SK-N-SH (cell line): ENCODE measurements around the gene TOM1L1. TPM values are rescaled to one million over a fixed set of nuclear protein-coding genes. Genes with fewer than 3 reads are reported as not detected.

Experiments
- CTCF ChIA-PET: fragments of 300-600, 350-600 bp; formaldehyde crosslinking; extraction: SDS; loops from one replicate; lab custom pipeline; 2021; lab: Yijun Ruan, JAX
- POLR2A ChIA-PET: fragments of 350-600 bp; sonication (Branson Sonifier 250); formaldehyde crosslinking; extraction: SDS; loops from one replicate; lab custom pipeline; 2020; ENCODE audit warnings: antibody characterized with exemption, inconsistent platforms; lab: Yijun Ruan, JAX
- DNase-seq: peaks from one replicate; pipeline ENCODE4 v3.0.0; 2012
- H2AFZ ChIP-seq: fragments of 200-600 bp; sonication (generic); 2 replicates; pipeline ENCODE4 v1.8.1; 2016; ENCODE audit warnings: antibody characterized with exemption, mild to moderate bottlenecking, low read depth
- H3F3A ChIP-seq: fragments of 200-600 bp; sonication (generic); replicated peaks from 2 replicates; pipeline ENCODE3; 2016; ENCODE audit warnings: antibody characterized with exemption, mild to moderate bottlenecking; ENCODE audit not compliant: insufficient read depth
- H3K27ac ChIP-seq, 2 experiments: fragments of 200-500 bp in 1 of 2; fragments of 200-600 bp in 1 of 2; sonication (Bioruptor generic) in 1 of 2; sonication (generic), shearing (Covaris generic) in 1 of 2; 2 replicates each; pipeline versions ENCODE4 v1.5.1 to v1.6.1; 2014 to 2016; ENCODE audit warnings: low read depth in 2 of 2, inconsistent platforms in 1 of 2, low read length in 1 of 2, mild to moderate bottlenecking in 1 of 2, mixed read lengths in 1 of 2
- H3K27me3 ChIP-seq: fragments of 200-600 bp; sonication (generic), shearing (Covaris generic); 2 replicates; pipeline ENCODE4 v1.6.1; 2016; ENCODE audit warnings: mixed run types; ENCODE audit not compliant: insufficient read depth
- H3K36me3 ChIP-seq, 2 experiments: fragments of 200-500 bp in 1 of 2; fragments of 200-600 bp in 1 of 2; sonication (Bioruptor generic) in 1 of 2; sonication (generic) in 1 of 2; replicated peaks in 1 of 2; 2 replicates each; pipeline versions ENCODE3 to v1.5.1; 2014 to 2016; ENCODE audit warnings: low read length in 1 of 2, mild to moderate bottlenecking in 1 of 2; ENCODE audit not compliant: insufficient read depth in 2 of 2, control insufficient read depth in 1 of 2
- H3K4me1 ChIP-seq, 2 experiments: fragments of 200-500 bp in 1 of 2; fragments of 200-600 bp in 1 of 2; sonication (Bioruptor generic) in 1 of 2; sonication (generic), shearing (Covaris generic) in 1 of 2; 2 replicates each; pipeline versions ENCODE4 v1.5.1 to v1.6.1; 2014 to 2016; ENCODE audit warnings: low read depth in 1 of 2, low read length in 1 of 2, mixed run types in 1 of 2; ENCODE audit not compliant: insufficient read depth in 2 of 2, control insufficient read depth in 1 of 2
- H3K4me2 ChIP-seq: fragments of 200-600 bp; sonication (generic), shearing (Covaris generic); 2 replicates; pipeline ENCODE4 v1.6.1; 2017; ENCODE audit warnings: mixed run types
- H3K4me3 ChIP-seq, 2 experiments: fragments of 200-500 bp in 1 of 2; fragments of 200-600 bp in 1 of 2; sonication (Bioruptor generic) in 1 of 2; sonication (generic), shearing (Covaris generic) in 1 of 2; 2 replicates each; pipeline versions ENCODE4 v1.5.1 to v1.8.1; 2014 to 2016; ENCODE audit warnings: low read depth in 2 of 2, inconsistent platforms in 1 of 2, low read length in 1 of 2, mild to moderate bottlenecking in 1 of 2, mixed read lengths in 1 of 2, moderate library complexity in 1 of 2
- H3K79me2 ChIP-seq: fragments of 200-600 bp; sonication (generic); 2 replicates; pipeline ENCODE4 v1.8.1; 2017; ENCODE audit warnings: mild to moderate bottlenecking; ENCODE audit not compliant: insufficient read depth
- H3K9ac ChIP-seq: fragments of 200-600 bp; sonication (generic); 2 replicates; pipeline ENCODE4 v1.6.1; 2017; ENCODE audit warnings: mixed run types
- H3K9me2 ChIP-seq: fragments of 200-600 bp; sonication (generic); 2 replicates; pipeline ENCODE4 v1.6.1; 2017; ENCODE audit warnings: mixed run types
- H3K9me3 ChIP-seq: fragments of 200-600 bp; sonication (generic); 2 replicates; pipeline ENCODE4 v1.6.1; 2017; ENCODE audit warnings: mixed run types, mild to moderate bottlenecking, moderate library complexity
- H4K20me1 ChIP-seq: fragments of 200-600 bp; sonication (generic); 2 replicates; pipeline ENCODE4 v1.6.1; 2017; ENCODE audit warnings: mild to moderate bottlenecking, mixed run types; ENCODE audit not compliant: insufficient read depth
- EZH2phosphoT487 ChIP-seq: fragments of 200-600 bp; sonication (generic); IDR thresholded peaks from 2 replicates; pipeline ENCODE4 v1.6.1; 2017; ENCODE audit warnings: low read depth, mixed run types, mild to moderate bottlenecking, antibody characterized with exemption, moderate library complexity, borderline replicate concordance
- FOXM1 ChIP-seq: IDR thresholded peaks from 2 replicates; pipeline ENCODE4 v1.4.0; 2012; ENCODE audit warnings: low read depth, mild to moderate bottlenecking
- GABPA ChIP-seq: IDR thresholded peaks from 2 replicates; pipeline ENCODE4 v1.4.0; 2012; ENCODE audit warnings: low read depth, mild to moderate bottlenecking
- JUND ChIP-seq: IDR thresholded peaks from 2 replicates; pipeline ENCODE4 v1.4.0; 2012
- RAD21 ChIP-seq: IDR thresholded peaks from 2 replicates; pipeline ENCODE4 v1.6.1; 2012; ENCODE audit warnings: mild to moderate bottlenecking, low read length
- SMC3 ChIP-seq: IDR thresholded peaks from 2 replicates; pipeline ENCODE4 v1.6.1; 2012; ENCODE audit warnings: low read depth, low read length, improper control_type of control experiment
- WGBS: methylation state at CpG from one replicate; pipeline ENCODE4 v1.1.6; 2017; ENCODE audit warnings: low lambda C conversion rate; 5-methylcytosine and 5-hydroxymethylcytosine counted together
- polyA plus RNA-seq, 3 experiments: library from polyadenylated mRNA; depleted of rRNA; stranded (reverse); fragments of >200 nt; gene quantifications; 2 replicates each; pipeline ENCODE4 v1.2.3, GENCODE V29; 2012
- TF ChIP-seq, protein P1 (sequence below): fragments of 200-600 bp; sonication (generic); IDR thresholded peaks from 2 replicates; pipeline ENCODE4 v1.6.1; 2017; ENCODE audit warnings: antibody characterized with exemption, mild to moderate bottlenecking, moderate library complexity
- TF ChIP-seq, protein P2 (sequence below): fragments of 150-350 bp; IDR thresholded peaks from 2 replicates; pipeline ENCODE4 v1.6.1; 2017; ENCODE audit warnings: antibody characterized with exemption, low read length, low read depth, borderline replicate concordance
- TF ChIP-seq, protein P3 (sequence below): fragments of 150-350 bp; IDR thresholded peaks from 2 replicates; pipeline ENCODE4 v1.6.1; 2016; ENCODE audit warnings: mild to moderate bottlenecking, low read depth, low read length

TOM1L1 gene
- polyA plus RNA-seq, 1 of the 3 experiments (the other 2 are of a cell fraction), result 46.5 TPM

DNA sequence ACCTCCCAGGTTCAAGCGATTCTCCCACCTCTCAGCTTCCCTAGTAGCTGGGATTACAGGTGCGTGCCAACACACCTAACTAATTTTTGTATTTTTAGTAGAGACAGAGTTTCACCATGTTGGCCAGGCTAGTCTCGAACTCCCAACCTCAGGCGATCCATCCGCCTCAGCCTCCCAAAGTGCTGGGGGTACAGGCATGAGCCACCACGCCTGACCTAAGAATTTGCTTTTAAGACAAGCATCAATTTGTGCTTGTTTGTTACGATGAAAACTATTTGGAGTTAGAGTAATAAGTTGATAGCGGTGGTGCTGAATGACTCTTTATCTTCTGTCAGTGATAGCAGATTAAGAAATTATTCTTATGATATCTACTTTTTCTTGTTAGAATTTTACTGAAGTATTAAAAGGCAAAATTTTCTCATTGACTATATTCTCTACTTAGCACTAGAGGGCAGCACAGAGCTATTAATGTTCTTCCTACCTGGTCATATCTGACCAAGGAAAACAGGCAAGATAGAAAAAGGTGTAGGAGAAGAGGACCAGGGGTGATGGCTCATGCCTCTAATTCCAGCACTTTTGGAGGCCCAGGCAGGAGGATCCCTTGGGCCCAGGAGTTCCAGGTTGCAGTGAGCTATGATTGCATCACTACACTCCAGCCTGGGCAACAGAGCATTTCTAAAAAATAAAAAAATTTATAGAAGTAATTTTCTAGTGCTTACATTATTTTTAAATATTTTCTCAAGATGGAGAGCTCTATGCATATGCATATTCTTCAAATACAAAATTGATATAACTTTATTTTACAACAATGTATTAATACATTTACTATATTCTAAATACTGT lies 92.4 kb downstream of the TOM1L1 start:
- peak; percentile 59 for DNase-seq
- Histone ChIP-seq H3K27ac (no peak overlapping the region), H3F3A (no peaks in the 10 kb centered on the region), H3K27me3 (no peaks in the 10 kb centered on the region), H3K79me2 (no peaks in the 10 kb centered on the region), H4K20me1 (no peaks in the 10 kb centered on the region), H3K4me2 (no peak overlapping the region), H3K4me1 (no peaks in the 10 kb centered on the region; a peak in 1 of 4 replicates), H3K9me2 (no peaks in the 10 kb centered on the region), H3K9ac (no peak overlapping the region), H3K36me3 (peaks cover under 1 to 26% of the 10 kb centered on the region in 2 experiments), H3K9me3 (no peaks in the 10 kb centered on the region), H3K4me3 (no peak overlapping the region), H2AFZ (no peak overlapping the region)
- CTCF ChIA-PET, result interaction anchor here (0.6 to 6.1 kb wide), 75 partner anchors 8 to 1961 kb away, joined by 3 to 90 read pairs (median 4); partner anchors contain the start of genes COX11, HLF, SMIM36 and STXBP4
- POLR2A ChIA-PET, result no interaction called here
- WGBS, result 71% methylated on average over 8 of the region's 8 CpGs
- TF ChIP-seq, protein P1, sequence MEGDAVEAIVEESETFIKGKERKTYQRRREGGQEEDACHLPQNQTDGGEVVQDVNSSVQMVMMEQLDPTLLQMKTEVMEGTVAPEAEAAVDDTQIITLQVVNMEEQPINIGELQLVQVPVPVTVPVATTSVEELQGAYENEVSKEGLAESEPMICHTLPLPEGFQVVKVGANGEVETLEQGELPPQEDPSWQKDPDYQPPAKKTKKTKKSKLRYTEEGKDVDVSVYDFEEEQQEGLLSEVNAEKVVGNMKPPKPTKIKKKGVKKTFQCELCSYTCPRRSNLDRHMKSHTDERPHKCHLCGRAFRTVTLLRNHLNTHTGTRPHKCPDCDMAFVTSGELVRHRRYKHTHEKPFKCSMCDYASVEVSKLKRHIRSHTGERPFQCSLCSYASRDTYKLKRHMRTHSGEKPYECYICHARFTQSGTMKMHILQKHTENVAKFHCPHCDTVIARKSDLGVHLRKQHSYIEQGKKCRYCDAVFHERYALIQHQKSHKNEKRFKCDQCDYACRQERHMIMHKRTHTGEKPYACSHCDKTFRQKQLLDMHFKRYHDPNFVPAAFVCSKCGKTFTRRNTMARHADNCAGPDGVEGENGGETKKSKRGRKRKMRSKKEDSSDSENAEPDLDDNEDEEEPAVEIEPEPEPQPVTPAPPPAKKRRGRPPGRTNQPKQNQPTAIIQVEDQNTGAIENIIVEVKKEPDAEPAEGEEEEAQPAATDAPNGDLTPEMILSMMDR, result peak; percentile 96
- TF ChIP-seq RAD21 (peak; percentile 91), SMC3 (peak; percentile 62), GABPA (no peak)

DNA sequence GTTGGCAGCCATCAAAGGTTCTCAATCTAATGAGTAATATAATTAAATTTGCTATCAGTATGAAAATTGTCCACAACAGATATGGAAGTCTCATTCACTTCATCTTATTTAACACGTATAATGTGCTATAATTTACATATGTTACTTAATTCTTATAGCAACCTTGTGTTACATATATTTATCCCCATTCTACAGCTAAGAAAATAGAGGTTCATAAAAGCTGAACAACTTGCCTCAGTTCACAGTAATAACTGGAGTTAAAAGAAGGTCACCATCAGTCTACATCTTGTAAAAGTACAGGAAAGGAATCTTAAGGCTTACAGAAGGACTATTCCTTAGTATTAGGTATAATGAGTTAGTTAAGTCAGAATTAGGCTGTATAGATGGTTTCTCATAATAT lies 95.8 kb downstream of the TOM1L1 start:
- Histone ChIP-seq H3K4me3 (no peak overlapping the region), H3K36me3 (peaks cover 16 to 37% of the 10 kb centered on the region in 2 experiments), H3K4me2 (no peak overlapping the region), H3K9ac (no peak overlapping the region), H3K4me1 (no peaks in the 10 kb centered on the region), H3K27me3 (no peaks in the 10 kb centered on the region), H3K9me3 (no peaks in the 10 kb centered on the region), H3K79me2 (no peaks in the 10 kb centered on the region), H4K20me1 (no peaks in the 10 kb centered on the region), H2AFZ (no peak overlapping the region), H3K27ac (no peak overlapping the region), H3F3A (no peaks in the 10 kb centered on the region), H3K9me2 (no peaks in the 10 kb centered on the region)
- TF ChIP-seq, protein P2, sequence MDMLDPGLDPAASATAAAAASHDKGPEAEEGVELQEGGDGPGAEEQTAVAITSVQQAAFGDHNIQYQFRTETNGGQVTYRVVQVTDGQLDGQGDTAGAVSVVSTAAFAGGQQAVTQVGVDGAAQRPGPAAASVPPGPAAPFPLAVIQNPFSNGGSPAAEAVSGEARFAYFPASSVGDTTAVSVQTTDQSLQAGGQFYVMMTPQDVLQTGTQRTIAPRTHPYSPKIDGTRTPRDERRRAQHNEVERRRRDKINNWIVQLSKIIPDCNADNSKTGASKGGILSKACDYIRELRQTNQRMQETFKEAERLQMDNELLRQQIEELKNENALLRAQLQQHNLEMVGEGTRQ, result no peak
- TF ChIP-seq FOXM1, result no peak
- TF ChIP-seq, protein P3, sequence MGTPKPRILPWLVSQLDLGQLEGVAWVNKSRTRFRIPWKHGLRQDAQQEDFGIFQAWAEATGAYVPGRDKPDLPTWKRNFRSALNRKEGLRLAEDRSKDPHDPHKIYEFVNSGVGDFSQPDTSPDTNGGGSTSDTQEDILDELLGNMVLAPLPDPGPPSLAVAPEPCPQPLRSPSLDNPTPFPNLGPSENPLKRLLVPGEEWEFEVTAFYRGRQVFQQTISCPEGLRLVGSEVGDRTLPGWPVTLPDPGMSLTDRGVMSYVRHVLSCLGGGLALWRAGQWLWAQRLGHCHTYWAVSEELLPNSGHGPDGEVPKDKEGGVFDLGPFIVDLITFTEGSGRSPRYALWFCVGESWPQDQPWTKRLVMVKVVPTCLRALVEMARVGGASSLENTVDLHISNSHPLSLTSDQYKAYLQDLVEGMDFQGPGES, result no peak
- TF ChIP-seq JUND, result no peak
- TF ChIP-seq EZH2phosphoT487, result no peak
- TF ChIP-seq, protein P1, result no peak
- ChIA-PET CTCF (interaction anchor here (0.9 to 2.3 kb wide), 7 partner anchors 9 to 518 kb away, joined by 3 to 9 read pairs (median 4); no protein-coding TSS in a partner anchor), POLR2A (no interaction called here)
- DNase-seq, result no peak
- WGBS, result 100% methylated on average over 1 of the region's 1 CpG
